SIG-M5 treated with dmso at 0.1 percent for 504 hours (cell line): ENCODE measurements around the gene DUS1L.

Experiments
- DNase-seq: peaks from one replicate; lab custom pipeline; 2025; ENCODE audit not compliant: unreplicated experiment; lab: John Stamatoyannopoulos, UW

The DUS1L gene

DNA sequence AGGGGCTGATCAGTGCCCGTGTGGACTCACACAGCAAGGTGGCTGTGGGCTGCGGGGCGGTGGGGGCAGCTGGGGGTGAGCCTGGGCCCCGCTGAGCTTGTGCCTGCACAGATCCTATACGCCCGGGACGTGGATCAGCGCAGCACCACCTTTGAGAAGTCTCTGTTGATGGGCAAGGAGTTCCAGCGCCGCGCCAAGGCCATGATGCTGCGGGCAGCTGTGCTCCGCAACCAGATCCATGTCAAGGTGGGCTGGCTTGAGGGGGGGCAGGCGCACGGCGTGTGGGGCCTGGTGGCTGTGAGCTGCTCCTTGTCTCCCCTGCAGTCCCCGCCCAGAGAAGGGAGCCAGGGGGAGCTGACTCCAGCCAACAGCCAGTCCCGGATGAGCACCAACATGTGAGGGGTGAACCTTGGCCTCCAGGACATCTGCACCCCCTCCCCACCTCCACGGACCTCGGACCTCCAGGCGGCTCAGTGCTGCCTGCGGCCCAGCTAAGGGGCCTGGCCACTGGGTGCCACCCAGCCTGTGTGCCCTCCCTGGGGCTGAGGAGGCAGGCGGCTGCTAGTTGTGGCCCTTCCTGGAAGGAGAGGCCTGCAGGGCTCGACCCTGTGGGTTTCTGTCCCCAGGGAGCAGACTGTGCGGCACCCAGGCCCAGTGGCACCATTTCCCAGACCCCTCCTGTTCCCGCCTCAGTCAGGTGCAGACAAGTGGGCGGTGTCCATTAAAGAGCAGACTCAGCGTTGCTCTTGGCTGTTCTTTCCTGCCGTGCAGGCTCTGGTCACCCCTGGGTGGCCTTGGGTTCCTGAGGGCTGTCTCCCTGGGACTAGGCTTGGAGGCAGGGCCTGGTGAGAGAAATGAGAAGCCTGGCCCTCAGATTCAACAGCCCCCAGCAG is 8.6 kb downstream of the DUS1L start:
- no peak for DNase-seq

DNA sequence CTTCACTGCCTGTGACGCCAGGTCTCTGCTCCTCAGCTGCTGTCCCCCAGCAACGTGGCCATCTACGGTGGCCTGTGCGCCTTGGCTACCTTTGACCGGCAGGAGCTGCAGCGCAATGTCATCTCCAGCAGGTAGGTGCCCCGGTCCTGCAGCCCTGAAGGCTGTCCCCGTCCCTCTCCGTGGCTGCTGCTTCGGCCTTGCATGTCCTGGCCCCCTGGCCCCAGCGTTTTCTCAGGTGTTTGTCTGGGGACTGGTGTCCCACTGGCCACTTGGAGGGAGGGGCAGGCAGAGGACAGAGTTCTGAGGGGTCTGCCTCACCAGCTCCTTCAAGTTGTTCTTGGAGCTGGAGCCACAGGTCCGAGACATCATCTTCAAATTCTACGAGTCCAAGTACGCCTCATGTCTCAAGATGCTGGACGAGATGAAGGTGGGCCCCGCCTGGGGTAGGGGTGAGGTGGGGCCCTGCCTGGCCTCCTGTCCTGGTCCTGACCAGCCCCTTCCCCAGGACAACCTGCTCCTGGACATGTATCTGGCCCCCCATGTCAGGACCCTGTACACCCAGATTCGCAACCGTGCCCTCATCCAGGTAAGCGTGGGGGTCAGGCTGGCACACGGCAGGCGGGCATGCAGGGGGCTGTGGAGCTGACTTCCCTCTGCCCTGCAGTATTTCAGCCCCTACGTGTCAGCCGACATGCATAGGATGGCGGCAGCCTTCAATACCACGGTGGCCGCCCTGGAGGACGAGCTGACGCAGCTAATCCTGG is 9.5 kb downstream of the DUS1L start:
- no peak for DNase-seq

GRCh38 chr17:82055023-82055964 is 10.3 kb downstream of the DUS1L start:
- no peak for DNase-seq

DNA sequence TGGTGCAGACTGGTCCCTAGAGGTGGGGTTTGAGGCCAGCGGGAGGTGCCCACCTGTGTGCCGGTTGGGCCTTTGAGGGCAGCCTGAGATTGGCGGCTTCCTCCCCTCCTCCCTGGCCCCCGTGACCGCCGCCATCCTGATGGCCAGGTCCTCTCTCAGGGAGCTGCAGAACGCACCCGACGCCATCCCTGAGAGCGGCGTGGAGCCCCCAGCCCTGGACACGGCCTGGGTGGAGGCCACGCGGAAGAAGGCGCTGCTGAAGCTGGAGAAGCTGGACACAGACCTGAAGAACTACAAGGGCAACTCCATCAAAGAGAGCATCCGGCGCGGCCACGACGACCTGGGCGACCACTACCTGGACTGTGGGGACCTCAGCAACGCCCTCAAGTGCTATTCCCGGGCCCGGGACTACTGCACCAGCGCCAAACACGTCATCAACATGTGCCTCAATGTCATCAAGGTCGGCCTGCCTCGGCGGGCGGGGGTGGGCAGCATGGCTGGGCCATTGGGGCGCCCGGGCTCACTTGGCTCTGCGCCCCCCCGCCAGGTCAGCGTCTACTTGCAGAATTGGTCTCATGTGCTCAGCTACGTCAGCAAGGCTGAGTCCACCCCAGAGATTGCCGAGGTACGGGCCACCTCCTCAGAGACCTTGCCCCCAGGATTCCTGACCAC is 11.1 kb downstream of the DUS1L start:
- DNase-seq, result no peak

- no peak for DNase-seq
These were observed 11.9 kb downstream of the DUS1L start for GRCh38 chr17:82053556-82054263.

DNA sequence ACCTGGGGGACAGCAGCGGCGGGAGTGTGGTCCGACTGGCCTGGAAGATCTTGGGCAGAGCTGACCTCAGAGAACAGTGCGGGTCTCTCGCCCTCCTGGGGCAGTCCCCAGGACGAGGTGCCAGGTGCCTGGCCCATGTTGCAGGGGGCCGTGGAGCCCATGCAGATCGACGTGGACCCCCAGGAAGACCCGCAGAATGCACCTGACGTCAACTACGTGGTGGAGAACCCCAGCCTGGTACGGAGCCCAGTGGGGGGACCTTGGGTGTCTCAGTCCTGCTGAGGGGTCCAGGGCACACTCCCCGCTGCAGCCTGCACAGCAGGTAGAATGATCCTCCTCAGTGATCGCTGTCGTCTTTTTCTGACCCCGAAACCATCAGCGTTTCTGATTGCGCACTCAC is 12.5 kb downstream of the DUS1L start:
- DNase-seq, result no peak

- no peak for DNase-seq
These were observed 13.0 kb downstream of the DUS1L start for GRCh38 chr17:82052638-82053059.

- peak; percentile 70 for DNase-seq
These were observed 13.6 kb downstream of the DUS1L start, which contains the start of the genes GPS1 and RFNG for GRCh38 chr17:82051776-82052637. Gene GPS1 (plus strand): TSS chr17:82051898. CDS start chr17:82051932, 34 bp downstream. Gene RFNG (minus strand): TSS chr17:82051811. CDS start chr17:82051766, 45 bp downstream.

- DNase-seq, result no peak
These were observed 14.6 kb downstream of the DUS1L start for GRCh38 chr17:82050761-82051641.

GRCh38 chr17:82050152-82050760 is 15.3 kb downstream of the DUS1L start:
- no peak for DNase-seq

- no peak for DNase-seq
These were observed 16.1 kb downstream of the DUS1L start for GRCh38 chr17:82049521-82049971.

DNA sequence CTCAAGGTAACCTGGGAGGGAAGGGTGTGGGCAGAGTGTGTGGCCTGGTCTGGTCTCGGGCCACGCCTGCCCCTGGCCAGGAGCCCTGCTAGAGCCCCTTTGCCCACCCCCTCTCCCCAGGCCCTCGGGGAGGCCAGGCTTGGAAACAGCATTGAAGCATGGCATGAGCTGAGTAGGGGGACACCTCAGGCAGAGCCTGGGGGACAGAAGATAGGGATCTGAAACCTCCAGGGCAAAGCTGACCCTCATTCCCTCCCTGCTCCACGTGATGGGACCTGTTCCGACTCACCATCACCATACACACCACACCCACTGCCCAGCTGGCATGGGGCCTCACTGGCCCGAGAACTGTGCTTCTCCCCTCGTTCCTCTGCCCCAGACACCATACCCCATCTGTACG is 16.5 kb downstream of the DUS1L start:
- no peak for DNase-seq

- DNase-seq, result no peak
These were observed 17.0 kb downstream of the DUS1L start for GRCh38 chr17:82048571-82048971.

GRCh38 chr17:82047914-82048570 is 17.6 kb downstream of the DUS1L start:
- DNase-seq, result no peak

GRCh38 chr17:82047379-82047778 is 18.2 kb downstream of the DUS1L start:
- DNase-seq, result no peak

DNA sequence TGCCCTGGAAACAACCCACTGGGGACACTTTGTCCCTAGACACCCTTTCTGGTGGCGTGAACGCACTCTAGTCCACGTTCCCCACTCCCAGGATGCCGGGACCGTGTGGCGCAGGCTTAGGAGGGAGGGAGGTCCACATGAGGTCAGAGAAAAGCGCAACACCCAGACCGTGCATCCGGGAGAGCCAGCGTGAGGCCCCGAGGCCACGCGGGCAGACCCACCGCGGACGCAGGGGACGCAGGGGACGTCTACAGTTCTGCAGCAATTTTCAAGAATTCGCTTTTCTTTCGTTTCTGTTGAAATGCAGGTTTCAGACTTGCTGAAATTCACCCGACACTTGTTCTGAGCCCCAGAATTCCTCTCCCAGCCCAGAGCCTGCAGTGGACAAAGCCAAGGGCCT is 18.7 kb downstream of the DUS1L start:
- no peak for DNase-seq
